Panc1 (cell line): ENCODE data around the gene LRRC10B.

Experiments used
- CTCF ChIP-seq: fragments of 450-650 bp; IDR thresholded peaks from 2 replicates; pipeline ENCODE4 v1.5.1; 2017; ENCODE audit warnings: mild to moderate bottlenecking
- REST ChIP-seq, 2 experiments: IDR thresholded peaks; 2 replicates each; pipeline ENCODE4 v1.6.1; 2011 to 2012; ENCODE audit warnings: low read depth in 2 of 2, control low read depth in 1 of 2, low read length in 1 of 2, mild to moderate bottlenecking in 1 of 2, moderate library complexity in 1 of 2; ENCODE audit not compliant: insufficient read depth in 1 of 2

- TF ChIP-seq CTCF: no peak
- no peak for TF ChIP-seq REST (IDR thresholded peaks at IDR 0.05; ENCODE audit: insufficient read depth in 1 of 2, low read depth in 2 of 2, low read length in 1 of 2)
Measured at GRCh38 chr11:61505640-61506155, 2.9 kb upstream of the LRRC10B start.
